Measurements from ENCODE around the gene COL23A1.

GRCh38 chr5:178415353-178415752, 174.8 kb downstream of the COL23A1 start:
- TF ChIP-seq CTCF (optimal IDR thresholded peaks at IDR 0.05 in 1 of 3, IDR thresholded peaks at IDR 0.05 in 1 of 3, conservative IDR thresholded peaks at IDR 0.05 in 1 of 3; ENCODE audit: extremely low read depth in 1 of 3, insufficient read depth in 2 of 3, low read length in 3 of 3) (no peak), EZH2 (IDR thresholded peaks at IDR 0.05; ENCODE audit: low read length) (no peak)
